Activated CD4-positive, alpha-beta T cell treated with anti-CD3 and anti-CD28 coated beads, Interleukin-2, amount 50 U/mL, for 48 hours (primary cell): ENCODE measurements around the gene CNDP1.

Source experiments
- DNase-seq, 2 experiments: peaks; one replicate each; pipeline ENCODE4 v3.0.0-alpha.2; 2020

CNDP1 gene

GRCh38 chr18:74595431-74595830 lies 61.1 kb downstream of the CNDP1 start:
- DNase-seq = no peak

GRCh38 chr18:74597034-74597661 lies 62.8 kb downstream of the CNDP1 start:
- DNase-seq = peak; percentile 71 to 75

GRCh38 chr18:74597662-74598349 lies 63.5 kb downstream of the CNDP1 start, which contains the start of gene ZNF407:
ZNF407 (plus strand) TSS chr18:74597870; CDS start chr18:74631020, 33,150 bp downstream.
- peak; percentile 82 to 91 for DNase-seq

- peak; percentile 68 to 74 for DNase-seq
Observed at GRCh38 chr18:74598350-74599001, 64.2 kb downstream of the CNDP1 start.

- DNase-seq = no peak
Observed at GRCh38 chr18:74604361-74604760, 70.1 kb downstream of the CNDP1 start.

GRCh38 chr18:74604774-74605173 lies 70.5 kb downstream of the CNDP1 start:
- DNase-seq = no peak

- DNase-seq = no peak
Observed at GRCh38 chr18:74608681-74609080, 74.4 kb downstream of the CNDP1 start.

- DNase-seq = no peak
Observed at GRCh38 chr18:74609535-74609934, 75.2 kb downstream of the CNDP1 start.

- no peak for DNase-seq
Observed at GRCh38 chr18:74610051-74610615, 75.8 kb downstream of the CNDP1 start.

- DNase-seq = no peak
Observed at GRCh38 chr18:74610860-74611259, 76.6 kb downstream of the CNDP1 start.

GRCh38 chr18:74611765-74612164 lies 77.5 kb downstream of the CNDP1 start:
- DNase-seq = no peak

- no peak for DNase-seq
Observed at GRCh38 chr18:74613381-74613780, 79.1 kb downstream of the CNDP1 start.

- DNase-seq = no peak
Observed at GRCh38 chr18:74616494-74616893, 82.2 kb downstream of the CNDP1 start.

- DNase-seq = no peak
Observed at GRCh38 chr18:74617486-74617885, 83.2 kb downstream of the CNDP1 start.

GRCh38 chr18:74622072-74622471 lies 87.8 kb downstream of the CNDP1 start:
- DNase-seq = no peak

- peak in 1 of 2 experiments; percentile 22 for DNase-seq
Observed at GRCh38 chr18:74623047-74623816, 88.9 kb downstream of the CNDP1 start.

- DNase-seq = no peak
Observed at GRCh38 chr18:74624466-74624865, 90.2 kb downstream of the CNDP1 start.

- DNase-seq = no peak
Observed at GRCh38 chr18:74625157-74625556, 90.9 kb downstream of the CNDP1 start.

GRCh38 chr18:74626049-74626874 lies 92.0 kb downstream of the CNDP1 start:
- DNase-seq = no peak

- DNase-seq = no peak
Observed at GRCh38 chr18:74630804-74631203, 96.5 kb downstream of the CNDP1 start.

GRCh38 chr18:74631212-74631611 lies 96.9 kb downstream of the CNDP1 start:
- no peak for DNase-seq
